ENCODE data around the gene TENT4B. TPM values are rescaled to one million over a fixed set of nuclear protein-coding genes. Genes with fewer than 3 reads are reported as not detected.

TENT4B gene
- total RNA-seq, 1 experiment from 2014 or later: 14.5 TPM

GRCh38 chr16:50273888-50274325 is 120.8 kb downstream of the TENT4B start:
- Histone ChIP-seq H3K27ac (no peak overlapping the region), H3K4me3 (no peak overlapping the region), H3K4me1 (replicated peaks) (no peaks in the 10 kb centered on the region), H3K9me3 (replicated peaks) (no peaks in the 10 kb centered on the region), H3K36me3 (peaks cover 57% of the 10 kb centered on the region), H3K27me3 (replicated peaks) (no peaks in the 10 kb centered on the region)
- DNase-seq (ENCODE audit: low read depth in 1 of 2, low spot score in 2 of 2): no peak

DNA sequence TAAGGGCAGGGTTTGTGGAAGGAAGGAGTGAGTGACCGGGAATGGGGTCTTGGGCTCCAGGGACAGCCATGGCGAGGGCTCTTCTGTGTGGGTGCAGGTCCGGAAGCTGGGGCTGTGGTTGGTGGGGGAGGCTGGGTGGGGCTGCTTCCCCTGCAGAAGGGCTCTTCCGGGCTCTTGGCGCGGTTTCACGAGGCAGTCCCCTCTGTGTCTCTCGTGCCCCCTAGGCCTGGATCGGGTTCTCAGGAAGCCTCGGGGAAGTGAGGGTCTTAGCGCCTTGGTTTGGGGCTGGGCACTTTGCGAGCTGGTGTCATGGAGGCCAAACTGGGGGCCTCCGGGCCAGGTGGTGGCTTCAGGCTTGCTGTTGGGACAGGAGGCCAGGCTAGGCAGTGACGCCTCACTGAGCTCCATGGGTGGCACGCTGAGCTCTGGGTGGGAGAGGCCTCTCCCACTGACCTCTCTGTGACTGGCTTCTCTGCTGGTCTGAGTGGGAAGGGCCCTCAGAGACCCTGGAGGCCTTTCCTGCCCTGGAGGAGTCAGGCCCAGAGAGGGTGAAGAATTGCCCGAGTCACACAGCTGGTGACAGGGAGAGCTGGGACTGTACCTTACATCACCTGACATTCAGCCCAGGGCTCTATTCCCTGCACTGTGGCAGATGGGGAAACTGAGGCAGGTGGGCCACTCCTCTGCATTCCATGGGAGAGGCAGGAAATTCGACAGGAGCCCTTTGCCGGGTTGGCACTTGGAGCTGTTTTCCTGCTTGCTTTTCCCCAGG is 121.4 kb downstream of the TENT4B start:
- no peaks in the 10 kb centered on the region for H3K9me3 ChIP-seq (replicated peaks)
- no peaks in the 10 kb centered on the region for H3K27me3 ChIP-seq (replicated peaks)
- H3K4me3 ChIP-seq: no peak overlapping the region
- no peak for DNase-seq (ENCODE audit: low read depth in 1 of 2, low spot score in 2 of 2)
- peaks cover 56% of the 10 kb centered on the region for H3K36me3 ChIP-seq
- H3K4me1 ChIP-seq (replicated peaks): no peaks in the 10 kb centered on the region
- H3K27ac ChIP-seq: no peak overlapping the region

DNA sequence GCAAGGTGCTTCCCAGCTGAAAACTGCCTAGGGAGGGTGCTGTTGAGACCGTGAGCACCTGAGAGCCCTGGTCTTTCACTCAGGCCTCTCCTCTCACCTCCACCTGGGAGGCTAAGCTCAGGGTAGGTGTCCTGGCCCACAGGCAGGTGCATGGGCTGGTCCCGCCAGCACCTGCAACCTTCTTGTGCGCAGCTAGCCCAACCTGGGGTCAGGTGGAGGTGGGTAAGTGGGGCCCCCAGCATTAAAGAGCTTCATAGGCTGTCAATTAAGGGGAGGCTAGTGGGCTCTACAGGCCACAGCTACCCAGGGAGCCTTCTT is 122.0 kb downstream of the TENT4B start:
- no peaks in the 10 kb centered on the region for H3K4me1 ChIP-seq (replicated peaks)

DNA sequence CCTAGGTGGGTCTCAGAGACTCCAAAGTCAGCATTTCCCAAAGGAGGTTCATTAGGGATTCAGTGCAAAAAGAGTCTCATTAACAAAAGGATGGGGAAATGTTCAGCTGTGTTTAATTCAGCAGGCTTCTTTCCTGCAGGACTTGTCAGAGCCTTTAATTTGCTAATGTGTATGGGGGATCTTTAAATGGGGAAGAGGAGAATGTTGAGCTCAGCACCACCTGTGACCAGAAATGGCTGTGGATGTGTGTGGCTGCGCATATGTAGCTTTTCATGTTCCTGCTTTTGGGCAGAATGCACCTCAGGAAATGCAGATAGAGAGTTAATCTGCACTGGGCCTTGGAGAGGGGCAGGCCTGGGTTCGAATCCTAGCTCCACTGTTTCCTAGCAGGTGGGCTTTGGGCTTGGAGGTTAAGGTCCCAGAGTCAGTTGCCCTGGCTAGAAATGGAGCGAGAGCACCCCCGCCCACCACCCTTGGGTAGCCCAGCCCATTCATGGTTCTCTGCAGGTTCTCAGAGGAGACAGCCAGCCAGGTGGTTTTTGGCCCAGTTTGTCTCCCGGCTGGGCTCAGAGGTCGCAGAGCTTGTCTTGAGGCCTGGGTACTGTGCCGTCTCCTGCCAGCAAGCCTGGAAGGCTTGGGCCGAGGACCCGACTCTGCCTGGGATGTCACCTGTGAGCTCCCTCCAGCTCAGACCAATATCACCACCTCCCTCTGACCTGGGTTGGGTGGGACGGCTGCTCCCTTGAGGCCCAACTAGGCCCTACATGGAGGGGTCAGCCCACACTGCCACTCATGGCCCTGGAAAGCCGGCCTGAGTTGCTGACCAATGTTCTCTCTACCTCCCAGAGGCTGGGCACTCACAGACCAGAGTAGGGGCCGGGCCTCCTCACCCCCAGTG is 122.6 kb downstream of the TENT4B start:
- Histone ChIP-seq H3K9me3 (replicated peaks) (peaks cover 3% of the 10 kb centered on the region; the same call in 1 of the 2 replicates), H3K36me3 (peaks cover 54% of the 10 kb centered on the region), H3K27ac (no peak overlapping the region), H3K4me3 (no peak overlapping the region), H3K27me3 (replicated peaks) (no peaks in the 10 kb centered on the region), H3K4me1 (replicated peaks) (no peaks in the 10 kb centered on the region)
- DNase-seq (ENCODE audit: low read depth in 1 of 2, low spot score in 2 of 2): no peak

More for the DNA sequence above, 122.0 kb downstream of the TENT4B start:
- Histone ChIP-seq H3K4me3 (no peak overlapping the region), H3K27ac (no peak overlapping the region), H3K27me3 (replicated peaks) (no peaks in the 10 kb centered on the region), H3K36me3 (peaks cover 60% of the 10 kb centered on the region), H3K9me3 (replicated peaks) (peaks cover 3% of the 10 kb centered on the region; the same call in 1 of the 2 replicates)
- DNase-seq (ENCODE audit: low read depth in 1 of 2, low spot score in 2 of 2): no peak

GRCh38 chr16:50276326-50276640 is 123.2 kb downstream of the TENT4B start:
- H3K4me3 ChIP-seq: no peak overlapping the region
- H3K27me3 ChIP-seq (replicated peaks): no peaks in the 10 kb centered on the region
- H3K36me3 ChIP-seq: peaks cover 54% of the 10 kb centered on the region
- H3K9me3 ChIP-seq (replicated peaks): peaks cover 3% of the 10 kb centered on the region; the same call in 1 of the 2 replicates
- DNase-seq (ENCODE audit: low read depth in 1 of 2, low spot score in 2 of 2): no peak
- H3K4me1 ChIP-seq (replicated peaks): no peaks in the 10 kb centered on the region
- H3K27ac ChIP-seq: no peak overlapping the region

DNA sequence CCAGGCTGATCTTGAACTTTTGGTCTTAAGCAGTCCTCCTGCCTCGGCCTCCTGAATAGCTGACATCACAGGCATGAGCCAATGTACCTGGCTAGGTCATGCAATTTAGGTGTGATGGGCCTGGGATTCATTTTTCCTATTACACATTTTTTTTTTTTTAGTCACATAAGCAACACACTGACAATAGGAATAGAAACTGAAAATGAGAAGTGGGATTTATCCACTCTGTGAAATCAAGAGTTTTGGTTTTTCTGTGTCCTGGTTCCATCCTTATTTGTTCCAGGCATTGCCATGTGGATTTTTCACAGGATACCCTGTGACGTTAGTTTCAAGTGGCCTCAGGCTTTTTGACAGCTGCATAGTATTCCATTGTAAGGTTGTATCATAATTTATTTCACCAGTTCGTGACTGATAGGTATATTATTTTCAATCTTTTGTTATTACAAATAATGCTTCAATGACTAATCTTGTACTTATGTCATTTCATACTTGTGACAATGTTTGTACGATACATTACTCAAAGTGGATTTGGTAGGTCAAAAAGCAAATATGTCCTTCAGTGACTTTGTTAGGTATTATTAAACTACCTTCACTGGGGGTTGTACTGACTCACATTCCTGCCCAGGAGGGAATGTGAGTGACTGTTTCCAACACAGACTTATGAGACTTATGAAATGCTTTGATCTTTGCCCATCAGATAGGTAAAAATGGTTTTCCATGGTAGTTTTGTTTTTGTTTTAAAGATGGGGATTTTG is 123.9 kb downstream of the TENT4B start:
- no peaks in the 10 kb centered on the region for H3K4me1 ChIP-seq (replicated peaks)
- H3K36me3 ChIP-seq: peaks cover 55% of the 10 kb centered on the region
- H3K27ac ChIP-seq: no peak overlapping the region
- no peak for DNase-seq (ENCODE audit: low read depth in 1 of 2, low spot score in 2 of 2)
- peaks cover 3% of the 10 kb centered on the region; the same call in 1 of the 2 replicates for H3K9me3 ChIP-seq (replicated peaks)
- H3K27me3 ChIP-seq (replicated peaks): no peaks in the 10 kb centered on the region
- no peak overlapping the region for H3K4me3 ChIP-seq

- Histone ChIP-seq H3K4me1 (replicated peaks) (no peaks in the 10 kb centered on the region), H3K27me3 (replicated peaks) (no peaks in the 10 kb centered on the region), H3K36me3 (peaks cover 47% of the 10 kb centered on the region), H3K27ac (no peak overlapping the region), H3K9me3 (replicated peaks) (peaks cover 3% of the 10 kb centered on the region; the same call in 1 of the 2 replicates), H3K4me3 (no peak overlapping the region)
- DNase-seq (ENCODE audit: low read depth in 1 of 2, low spot score in 2 of 2): no peak
These were observed 125.1 kb downstream of the TENT4B start for GRCh38 chr16:50278251-50278650.

DNA sequence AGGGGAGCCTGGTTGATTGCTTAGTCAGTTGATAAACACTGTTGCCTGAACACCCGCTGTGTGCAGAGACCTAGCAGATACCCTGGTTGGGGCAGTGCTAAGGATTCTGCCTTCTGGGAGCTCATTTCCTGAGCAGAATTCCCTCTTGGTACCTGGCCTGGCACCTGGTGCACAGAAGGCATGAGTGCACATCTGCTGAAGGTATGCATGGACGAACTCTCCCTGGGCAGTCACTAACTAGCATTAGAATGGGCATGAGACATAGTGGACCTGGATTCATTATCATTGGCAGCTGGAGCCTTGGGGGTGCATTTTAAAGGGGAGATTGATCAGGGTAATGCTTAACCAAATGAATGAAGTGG is 126.4 kb downstream of the TENT4B start:
- H3K27me3 ChIP-seq (replicated peaks): no peaks in the 10 kb centered on the region
- H3K4me1 ChIP-seq (replicated peaks): no peaks in the 10 kb centered on the region
- DNase-seq (ENCODE audit: low read depth in 1 of 2, low spot score in 2 of 2): no peak
- peaks cover 3% of the 10 kb centered on the region; the same call in 1 of the 2 replicates for H3K9me3 ChIP-seq (replicated peaks)
- H3K36me3 ChIP-seq: peaks cover 47% of the 10 kb centered on the region
- no peak overlapping the region for H3K4me3 ChIP-seq
- no peak overlapping the region for H3K27ac ChIP-seq

DNA sequence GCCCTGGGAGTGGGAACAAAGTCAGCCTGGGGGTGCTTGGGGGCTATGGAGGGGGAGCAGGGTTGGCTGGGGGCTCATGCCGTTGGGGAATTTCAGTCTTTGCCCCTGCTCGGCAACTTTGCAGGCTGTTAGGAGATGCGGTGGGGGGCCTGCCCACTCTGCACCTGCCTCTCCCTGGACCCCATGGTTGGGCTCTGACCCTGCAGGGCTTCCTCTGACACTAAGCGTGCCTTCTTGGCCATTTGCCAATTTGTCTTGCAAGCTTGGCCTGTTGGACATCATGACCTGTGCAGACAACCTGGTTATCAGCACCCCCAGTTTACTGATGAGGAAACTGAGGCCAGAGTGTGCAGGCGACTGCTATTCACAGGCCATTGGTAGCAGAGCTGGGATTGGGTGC is 127.8 kb downstream of the TENT4B start:
- H3K27me3 ChIP-seq (replicated peaks): no peaks in the 10 kb centered on the region
- no peak overlapping the region for H3K27ac ChIP-seq
- H3K36me3 ChIP-seq: peaks cover 43% of the 10 kb centered on the region
- H3K9me3 ChIP-seq (replicated peaks): peaks cover 3% of the 10 kb centered on the region; the same call in 1 of the 2 replicates
- H3K4me3 ChIP-seq: no peak overlapping the region
- DNase-seq (ENCODE audit: low read depth in 1 of 2, low spot score in 2 of 2): no peak
- H3K4me1 ChIP-seq (replicated peaks): no peaks in the 10 kb centered on the region

Other genes with a start within 250 kb of the TENT4B start
- 29.7 and 40.3 TPM in 2 replicates for gene CNEP1R1, start 128.1 kb upstream of the TENT4B start, total RNA-seq (2014; rRNA removed; shearing (Covaris generic))
- 41.9 and 45.1 TPM in 2 replicates for gene HEATR3, start 87.3 kb upstream of the TENT4B start, total RNA-seq (2014; rRNA removed; shearing (Covaris generic))
- gene ADCY7, start 113.2 kb downstream of the TENT4B start, total RNA-seq (2014; rRNA removed; shearing (Covaris generic)): 103 and 121 TPM in 2 replicates
- gene BRD7, start 215.7 kb downstream of the TENT4B start, total RNA-seq (2014; rRNA removed; shearing (Covaris generic)): 74.5 and 125 TPM in 2 replicates

Measured in SJSA1 (cell line).